Nephron progenitor cell (in vitro differentiated cells): ENCODE data around the gene GPC3.
"Not testable (repeated sequence)": the region's sequence is repeated elsewhere in the genome, so short reads cannot be mapped to it uniquely, and the experiment has no call there.

ENCODE experiments used
- DNase-seq: peaks from one replicate; pipeline ENCODE4 v3.0.0; 2021
- H3K27ac Mint-ChIP-seq: 2 replicates; pipeline ENCODE4 v1.8.0; 2021; ENCODE audit warnings: mild to moderate bottlenecking, moderate library complexity, mixed read lengths
- H3K27me3 Mint-ChIP-seq: 2 replicates; pipeline ENCODE4 v1.8.0; 2021; ENCODE audit warnings: mild to moderate bottlenecking, low read depth, mixed read lengths; ENCODE audit not compliant: poor library complexity
- H3K36me3 Mint-ChIP-seq: 2 replicates; pipeline ENCODE4 v1.8.0; 2021; ENCODE audit warnings: low read depth, mixed read lengths
- H3K4me1 Mint-ChIP-seq: 2 replicates; pipeline ENCODE4 v1.8.0; 2021; ENCODE audit warnings: mixed read lengths
- H3K4me3 Mint-ChIP-seq: 2 replicates; pipeline ENCODE4 v1.8.0; 2021; ENCODE audit warnings: mild to moderate bottlenecking, moderate library complexity, mixed read lengths
- H3K9me3 Mint-ChIP-seq: 2 replicates; pipeline ENCODE4 v1.8.0; 2021; ENCODE audit warnings: mild to moderate bottlenecking, moderate library complexity, mixed read lengths
- TF ChIP-seq, protein P1 (sequence below): fragments of 200-600 bp; sonication (generic); IDR thresholded peaks from 2 replicates; pipeline ENCODE4 v1.5.0; 2021; ENCODE audit warnings: antibody characterized with exemption

The GPC3 gene

DNA sequence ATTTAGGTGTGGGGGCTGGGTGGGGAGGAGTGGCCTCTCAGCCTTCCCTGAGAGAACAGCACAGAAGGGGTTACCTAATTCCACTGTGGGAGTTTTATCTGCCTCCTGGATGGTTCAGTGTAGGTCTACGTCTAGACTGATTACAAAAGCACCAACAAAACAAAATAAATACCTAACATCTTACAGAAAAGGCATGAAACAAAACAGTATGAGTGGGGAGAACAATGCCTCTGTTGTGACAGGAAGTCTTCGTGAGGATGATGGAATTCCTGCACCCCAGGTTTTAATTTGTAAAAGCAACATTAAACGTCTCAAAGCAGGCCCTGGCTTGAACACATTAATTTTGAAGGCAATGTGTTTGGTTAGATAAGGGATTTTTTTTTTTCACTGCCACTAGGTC, 458.0 kb downstream of the GPC3 start:
- Mint-ChIP-seq H3K36me3 (peaks cover 1% of the 10 kb centered on the region), H3K4me3 (no peak overlapping the region), H3K9me3 (no peaks in the 10 kb centered on the region), H3K27me3 (no peaks in the 10 kb centered on the region), H3K4me1 (peaks cover 43% of the 10 kb centered on the region), H3K27ac (peak overlapping the region; percentile 25)
- TF ChIP-seq, protein P1, sequence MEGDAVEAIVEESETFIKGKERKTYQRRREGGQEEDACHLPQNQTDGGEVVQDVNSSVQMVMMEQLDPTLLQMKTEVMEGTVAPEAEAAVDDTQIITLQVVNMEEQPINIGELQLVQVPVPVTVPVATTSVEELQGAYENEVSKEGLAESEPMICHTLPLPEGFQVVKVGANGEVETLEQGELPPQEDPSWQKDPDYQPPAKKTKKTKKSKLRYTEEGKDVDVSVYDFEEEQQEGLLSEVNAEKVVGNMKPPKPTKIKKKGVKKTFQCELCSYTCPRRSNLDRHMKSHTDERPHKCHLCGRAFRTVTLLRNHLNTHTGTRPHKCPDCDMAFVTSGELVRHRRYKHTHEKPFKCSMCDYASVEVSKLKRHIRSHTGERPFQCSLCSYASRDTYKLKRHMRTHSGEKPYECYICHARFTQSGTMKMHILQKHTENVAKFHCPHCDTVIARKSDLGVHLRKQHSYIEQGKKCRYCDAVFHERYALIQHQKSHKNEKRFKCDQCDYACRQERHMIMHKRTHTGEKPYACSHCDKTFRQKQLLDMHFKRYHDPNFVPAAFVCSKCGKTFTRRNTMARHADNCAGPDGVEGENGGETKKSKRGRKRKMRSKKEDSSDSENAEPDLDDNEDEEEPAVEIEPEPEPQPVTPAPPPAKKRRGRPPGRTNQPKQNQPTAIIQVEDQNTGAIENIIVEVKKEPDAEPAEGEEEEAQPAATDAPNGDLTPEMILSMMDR, result no peak
- DNase-seq, result no peak

DNA sequence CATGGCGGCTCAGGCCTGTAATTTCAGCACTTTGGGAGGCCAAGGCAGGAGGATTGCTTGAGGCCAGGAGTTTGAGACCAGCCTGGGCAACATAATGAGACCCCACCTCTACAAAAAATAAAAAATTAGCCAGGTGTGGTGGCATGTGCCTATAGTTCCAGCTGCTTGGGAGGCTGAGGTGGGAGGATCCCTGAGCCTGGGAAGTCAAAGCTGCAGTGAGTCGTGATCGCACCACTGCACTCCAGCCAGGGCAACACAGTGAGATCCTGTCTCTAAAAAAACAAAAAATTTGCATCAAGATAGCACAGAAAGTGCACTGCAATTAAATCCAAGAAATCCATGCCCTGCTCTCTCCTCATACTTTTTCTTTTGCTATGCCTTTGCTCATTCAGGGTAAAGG, 458.6 kb downstream of the GPC3 start:
- not testable (repeated sequence) for DNase-seq, H3K27ac Mint-ChIP-seq, H3K27me3 Mint-ChIP-seq, H3K9me3 Mint-ChIP-seq, H3K4me3 Mint-ChIP-seq, H3K36me3 Mint-ChIP-seq
- H3K4me1 Mint-ChIP-seq, result peaks cover 44% of the 10 kb centered on the region

DNA sequence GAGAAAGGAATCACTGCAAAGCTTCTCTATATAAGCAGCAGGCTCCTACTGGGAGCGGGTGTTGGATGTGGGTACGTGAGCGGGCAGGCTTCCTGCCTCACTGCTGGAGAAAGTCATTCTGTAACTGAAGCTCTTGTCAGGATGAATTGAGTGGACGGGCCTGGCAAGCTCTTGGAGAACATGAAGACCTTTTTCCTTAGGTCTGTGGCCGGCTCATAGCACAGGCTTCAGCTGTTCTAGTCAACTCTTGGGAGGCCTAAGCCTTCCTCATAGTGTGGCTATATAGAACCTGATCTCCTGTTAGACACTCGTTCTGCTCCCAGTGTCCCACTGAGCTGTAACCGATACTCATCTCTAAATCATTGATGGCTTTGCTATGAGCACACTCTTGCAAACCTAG, 461.9 kb downstream of the GPC3 start:
- H3K4me3 Mint-ChIP-seq, result no peak overlapping the region
- H3K27me3 Mint-ChIP-seq, result peaks cover 3% of the 10 kb centered on the region
- H3K4me1 Mint-ChIP-seq, result peaks cover 51% of the 10 kb centered on the region
- no peak for DNase-seq
- TF ChIP-seq, protein P1, result no peak
- peaks cover 3% of the 10 kb centered on the region for H3K9me3 Mint-ChIP-seq
- H3K36me3 Mint-ChIP-seq, result no peaks in the 10 kb centered on the region
- H3K27ac Mint-ChIP-seq, result peak overlapping the region; percentile 96

DNA sequence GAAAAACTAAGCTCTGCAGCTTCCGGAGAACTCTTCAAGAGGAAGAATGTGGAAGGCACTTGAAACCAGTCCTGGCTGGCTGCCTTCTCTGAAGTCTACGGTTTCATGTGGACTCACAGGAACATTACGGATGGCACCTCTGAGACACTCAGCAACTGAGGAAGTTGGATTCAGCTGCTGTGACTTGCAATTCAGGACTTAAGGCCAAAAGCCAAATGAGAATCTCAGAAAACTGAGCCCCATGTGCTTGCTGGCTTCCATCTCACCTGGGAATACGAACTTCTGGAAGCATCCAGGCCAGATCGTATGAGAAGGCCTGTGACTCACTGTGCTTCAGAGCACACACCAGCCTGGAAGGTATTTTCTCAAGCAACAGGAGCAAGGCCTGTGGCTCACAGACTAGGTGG, 462.3 kb downstream of the GPC3 start:
- no peak for DNase-seq

DNA sequence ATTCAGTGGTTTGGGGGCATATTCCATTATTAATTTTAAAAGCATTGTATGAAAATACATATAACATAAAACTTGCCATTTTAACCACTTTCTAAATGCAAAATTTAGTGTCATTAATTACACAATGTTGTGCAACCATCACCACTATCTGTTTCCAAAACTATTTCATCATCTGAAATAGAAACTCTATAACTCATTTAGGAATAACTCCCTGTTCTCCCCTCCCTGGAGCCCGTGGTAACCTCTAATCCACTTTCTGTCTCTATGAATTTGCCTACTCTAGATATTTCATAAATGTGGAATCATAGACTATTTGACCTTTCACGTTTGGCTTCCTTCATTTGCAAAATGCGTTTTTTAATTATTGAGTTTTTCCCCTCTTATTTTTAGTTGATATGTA, 468.7 kb downstream of the GPC3 start:
- H3K4me3 Mint-ChIP-seq, result no peak overlapping the region
- no peak overlapping the region for H3K27ac Mint-ChIP-seq
- DNase-seq, result no peak
- H3K27me3 Mint-ChIP-seq, result peaks cover 3% of the 10 kb centered on the region
- peaks cover 18% of the 10 kb centered on the region for H3K4me1 Mint-ChIP-seq
- no peaks in the 10 kb centered on the region for H3K36me3 Mint-ChIP-seq
- TF ChIP-seq, protein P1, result no peak
- H3K9me3 Mint-ChIP-seq, result peaks cover 19% of the 10 kb centered on the region

More for the DNA sequence above, 462.3 kb downstream of the GPC3 start:
- Mint-ChIP-seq H3K4me3 (no peak overlapping the region), H3K9me3 (peaks cover 7% of the 10 kb centered on the region), H3K4me1 (peaks cover 51% of the 10 kb centered on the region), H3K27ac (peak overlapping the region; percentile 96), H3K27me3 (peaks cover 3% of the 10 kb centered on the region), H3K36me3 (no peaks in the 10 kb centered on the region)
- TF ChIP-seq, protein P1, result no peak

DNA sequence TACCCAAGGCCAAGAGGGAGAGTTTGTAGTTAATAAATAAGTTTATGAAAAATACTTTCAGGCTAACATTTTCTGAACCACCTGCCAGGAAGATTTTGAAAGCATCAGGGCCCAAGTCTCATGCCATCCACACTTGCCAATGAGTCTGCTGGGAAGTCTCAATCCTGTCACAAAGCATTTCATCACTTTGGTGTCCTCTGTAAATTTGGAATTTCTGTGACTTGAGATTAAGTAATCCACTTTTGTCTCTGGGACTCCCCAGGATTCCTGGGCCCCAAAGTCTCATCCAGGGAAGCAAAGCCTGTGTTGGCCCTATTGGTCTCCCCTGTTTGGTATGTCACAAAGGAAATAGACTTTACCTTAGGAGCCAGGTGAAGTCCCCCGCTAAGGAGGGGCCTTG, 470.9 kb downstream of the GPC3 start:
- Mint-ChIP-seq H3K4me3 (no peak overlapping the region), H3K27me3 (no peaks in the 10 kb centered on the region)

More for the DNA sequence above, 470.9 kb downstream of the GPC3 start:
- TF ChIP-seq, protein P1, result no peak
- H3K27ac Mint-ChIP-seq, result no peak overlapping the region
- no peak for DNase-seq
- peaks cover 16% of the 10 kb centered on the region for H3K9me3 Mint-ChIP-seq
- H3K4me1 Mint-ChIP-seq, result peaks cover 22% of the 10 kb centered on the region
- H3K36me3 Mint-ChIP-seq, result no peaks in the 10 kb centered on the region
